DOHH2 (cell line): ENCODE results near the gene ERO1B.
A peak's percentile ranks its signal among the peaks of the same experiment; 100 is the strongest.
"Not testable (repeated sequence)": the region's sequence is repeated elsewhere in the genome, so short reads cannot be mapped to it uniquely, and the experiment has no call there.

Source experiments
- H3F3A ChIP-seq: fragments of 200-600 bp; sonication (generic), shearing (Covaris generic); 2 replicates; pipeline ENCODE4 v1.6.0; 2016; ENCODE audit warnings: antibody characterized with exemption, mild to moderate bottlenecking; ENCODE audit not compliant: control insufficient read depth, insufficient read depth
- H3K27ac ChIP-seq: fragments of 200-600 bp; sonication (generic); 2 replicates; pipeline ENCODE4 v1.5.1; 2014; ENCODE audit warnings: low read depth, mild to moderate bottlenecking, low read length, moderate library complexity
- H3K27me3 ChIP-seq: fragments of 200-600 bp; sonication (generic); 2 replicates; pipeline ENCODE4 v1.6.1; 2014; ENCODE audit warnings: mild to moderate bottlenecking, low read length, mixed read lengths; ENCODE audit not compliant: control insufficient read depth
- H3K36me3 ChIP-seq: fragments of 200-600 bp; sonication (generic); 2 replicates; pipeline ENCODE4 v1.6.1; 2014; ENCODE audit warnings: mild to moderate bottlenecking, low read length, moderate library complexity, mixed read lengths; ENCODE audit not compliant: control insufficient read depth
- H3K4me1 ChIP-seq: fragments of 200-600 bp; sonication (generic); 2 replicates; pipeline ENCODE4 v1.6.1; 2014; ENCODE audit warnings: mild to moderate bottlenecking, low read length, mixed read lengths; ENCODE audit not compliant: control insufficient read depth
- H3K4me2 ChIP-seq: fragments of 200-600 bp; sonication (generic); 2 replicates; pipeline ENCODE4 v1.6.0; 2014; ENCODE audit warnings: mild to moderate bottlenecking, low read length, moderate library complexity
- H3K4me3 ChIP-seq: fragments of 200-600 bp; sonication (generic); 2 replicates; pipeline ENCODE4 v1.5.1; 2014; ENCODE audit warnings: mild to moderate bottlenecking, low read length, mixed read lengths
- H3K79me2 ChIP-seq: fragments of 200-600 bp; sonication (generic); 2 replicates; pipeline ENCODE4 v1.6.1; 2014; ENCODE audit warnings: mild to moderate bottlenecking, low read length, mixed read lengths; ENCODE audit not compliant: control insufficient read depth
- H3K9me2 ChIP-seq: fragments of 200-600 bp; sonication (generic); replicated peaks from 2 replicates; pipeline ENCODE4 v1.6.1; 2014; ENCODE audit warnings: mild to moderate bottlenecking, low read length, mixed read lengths; ENCODE audit not compliant: control insufficient read depth
- H3K9me3 ChIP-seq: fragments of 200-600 bp; sonication (generic); 2 replicates; pipeline ENCODE4 v1.6.1; 2014; ENCODE audit warnings: antibody characterized with exemption, low read length, mixed read lengths; ENCODE audit not compliant: control insufficient read depth, insufficient read depth
- H4K20me1 ChIP-seq: fragments of 200-600 bp; sonication (generic); 2 replicates; pipeline ENCODE4 v1.6.0; 2014; ENCODE audit warnings: low read depth, mild to moderate bottlenecking, antibody characterized with exemption, low read length, moderate library complexity; ENCODE audit not compliant: control insufficient read depth, insufficient read depth
- EZH2phosphoT487 ChIP-seq: fragments of 200-600 bp; sonication (generic); IDR thresholded peaks from 2 replicates; pipeline ENCODE4 v1.6.1; 2017; ENCODE audit warnings: borderline replicate concordance, mild to moderate bottlenecking, antibody characterized with exemption, low read length, moderate library complexity, mixed read lengths
- TF ChIP-seq, protein P1 (sequence below): fragments of 200-600 bp; sonication (generic); IDR thresholded peaks from one replicate; pipeline ENCODE4 v1.5.1; 2014; ENCODE audit warnings: antibody characterized with exemption, mild to moderate bottlenecking, low read depth, low read length; ENCODE audit not compliant: poor library complexity, severe bottlenecking

Gene ERO1B

GRCh38 chr1:236281654-236282424 lies at the start of gene ERO1B:
Gene ERO1B, minus strand, starts transcription at chr1:236281958. Its CDS starts 175 bp downstream, at chr1:236281783.
- no peaks in the 10 kb centered on the region for H3K27me3 ChIP-seq
- TF ChIP-seq, protein P1, sequence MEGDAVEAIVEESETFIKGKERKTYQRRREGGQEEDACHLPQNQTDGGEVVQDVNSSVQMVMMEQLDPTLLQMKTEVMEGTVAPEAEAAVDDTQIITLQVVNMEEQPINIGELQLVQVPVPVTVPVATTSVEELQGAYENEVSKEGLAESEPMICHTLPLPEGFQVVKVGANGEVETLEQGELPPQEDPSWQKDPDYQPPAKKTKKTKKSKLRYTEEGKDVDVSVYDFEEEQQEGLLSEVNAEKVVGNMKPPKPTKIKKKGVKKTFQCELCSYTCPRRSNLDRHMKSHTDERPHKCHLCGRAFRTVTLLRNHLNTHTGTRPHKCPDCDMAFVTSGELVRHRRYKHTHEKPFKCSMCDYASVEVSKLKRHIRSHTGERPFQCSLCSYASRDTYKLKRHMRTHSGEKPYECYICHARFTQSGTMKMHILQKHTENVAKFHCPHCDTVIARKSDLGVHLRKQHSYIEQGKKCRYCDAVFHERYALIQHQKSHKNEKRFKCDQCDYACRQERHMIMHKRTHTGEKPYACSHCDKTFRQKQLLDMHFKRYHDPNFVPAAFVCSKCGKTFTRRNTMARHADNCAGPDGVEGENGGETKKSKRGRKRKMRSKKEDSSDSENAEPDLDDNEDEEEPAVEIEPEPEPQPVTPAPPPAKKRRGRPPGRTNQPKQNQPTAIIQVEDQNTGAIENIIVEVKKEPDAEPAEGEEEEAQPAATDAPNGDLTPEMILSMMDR, result no peak
- no peak for TF ChIP-seq EZH2phosphoT487
- peaks cover 72% of the 10 kb centered on the region for H3K4me1 ChIP-seq
- H3F3A ChIP-seq, result peaks cover 37% of the 10 kb centered on the region
- no peaks in the 10 kb centered on the region for H3K9me2 ChIP-seq
- H3K79me2 ChIP-seq, result peaks cover 49% of the 10 kb centered on the region
- peaks cover 4% of the 10 kb centered on the region; the same call in 1 of the 2 replicates for H3K9me3 ChIP-seq
- H3K36me3 ChIP-seq, result peaks cover 26% of the 10 kb centered on the region
- peak within 1 kb of the TSS; percentile 90 for H3K4me3 ChIP-seq
- peak within 1 kb of the TSS; percentile 97 for H3K27ac ChIP-seq
- no peaks in the 10 kb centered on the region for H4K20me1 ChIP-seq
- peak within 1 kb of the TSS; percentile 96 for H3K4me2 ChIP-seq

DNA sequence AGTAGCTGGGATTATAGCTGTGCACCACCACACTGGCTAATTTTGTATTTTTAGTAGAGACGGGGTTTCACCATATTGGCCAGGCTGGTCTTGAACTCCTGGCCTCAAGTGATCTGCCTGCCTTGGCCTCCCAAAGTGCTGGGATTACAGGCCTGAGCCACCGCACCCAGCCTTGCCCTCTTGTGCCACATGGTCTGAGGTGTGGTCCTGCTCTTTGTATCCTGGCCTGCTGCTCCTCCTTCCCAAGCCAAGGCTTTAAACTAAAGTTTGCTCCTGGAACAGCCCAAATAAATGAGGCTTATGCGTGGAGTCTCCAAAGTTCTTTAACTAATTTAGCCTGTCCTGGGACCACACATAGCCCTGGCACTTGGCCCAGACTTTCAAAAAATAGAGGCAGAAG lies 49.7 kb upstream of the ERO1B start:
- H3K36me3 ChIP-seq, H3K4me1 ChIP-seq, H3K4me3 ChIP-seq, H3K79me2 ChIP-seq, H3K9me2 ChIP-seq, H3K4me2 ChIP-seq, H3K9me3 ChIP-seq, H3K27me3 ChIP-seq, H4K20me1 ChIP-seq, H3K27ac ChIP-seq, H3F3A ChIP-seq: not testable (repeated sequence)

GRCh38 chr1:236326432-236326831 lies 44.7 kb upstream of the ERO1B start:
- H3K4me1 ChIP-seq, result no peaks in the 10 kb centered on the region
- H4K20me1 ChIP-seq, result no peaks in the 10 kb centered on the region
- no peak for TF ChIP-seq EZH2phosphoT487
- TF ChIP-seq, protein P1, result no peak
- H3K79me2 ChIP-seq, result no peaks in the 10 kb centered on the region
- no peaks in the 10 kb centered on the region for H3K27me3 ChIP-seq
- H3K27ac ChIP-seq, result no peak overlapping the region
- H3K4me3 ChIP-seq, result no peak overlapping the region
- H3F3A ChIP-seq, result no peaks in the 10 kb centered on the region
- peaks cover 18% of the 10 kb centered on the region for H3K9me3 ChIP-seq
- no peaks in the 10 kb centered on the region for H3K9me2 ChIP-seq
- H3K36me3 ChIP-seq, result no peaks in the 10 kb centered on the region
- no peak overlapping the region for H3K4me2 ChIP-seq

GRCh38 chr1:236325567-236325966 lies 43.8 kb upstream of the ERO1B start:
- Histone ChIP-seq H3K4me1 (no peaks in the 10 kb centered on the region), H3K27ac (no peak overlapping the region), H3K27me3 (no peaks in the 10 kb centered on the region), H3F3A (no peaks in the 10 kb centered on the region), H3K9me2 (no peaks in the 10 kb centered on the region), H3K9me3 (peaks cover 18% of the 10 kb centered on the region), H3K36me3 (no peaks in the 10 kb centered on the region), H3K79me2 (no peaks in the 10 kb centered on the region), H3K4me3 (no peak overlapping the region), H4K20me1 (no peaks in the 10 kb centered on the region), H3K4me2 (no peak overlapping the region)
- TF ChIP-seq EZH2phosphoT487, result no peak
- TF ChIP-seq, protein P1, result no peak
